ENCODE data around the gene AREG. TPM values are rescaled to one million over a fixed set of nuclear protein-coding genes. Genes with fewer than 3 reads are reported as not detected.

Gene AREG
- total RNA-seq, 1 donor = not detected

GRCh38 chr4:74407891-74408290, 37.0 kb upstream of the AREG start:
- no peak for TF ChIP-seq CTCF (IDR thresholded peaks at IDR 0.05; ENCODE audit: insufficient read depth, low read depth, low read length)
- no peak for DNase-seq (ENCODE audit: low read depth)
- no peak overlapping the region for H3K4me3 ChIP-seq (ENCODE audit: low read depth, low read length)

GRCh38 chr4:74408639-74409038, 36.3 kb upstream of the AREG start:
- no peak for TF ChIP-seq CTCF (IDR thresholded peaks at IDR 0.05; ENCODE audit: insufficient read depth, low read depth, low read length)
- no peak for DNase-seq (ENCODE audit: low read depth)
- no peak overlapping the region for H3K4me3 ChIP-seq (ENCODE audit: low read depth, low read length)

- no peak for TF ChIP-seq CTCF (IDR thresholded peaks at IDR 0.05; ENCODE audit: insufficient read depth, low read depth, low read length)
- DNase-seq (ENCODE audit: low read depth) = no peak
- H3K4me3 ChIP-seq (ENCODE audit: low read depth, low read length) = no peak overlapping the region
Observed at GRCh38 chr4:74410272-74410671, 34.7 kb upstream of the AREG start.

- TF ChIP-seq CTCF (IDR thresholded peaks at IDR 0.05; ENCODE audit: insufficient read depth, low read depth, low read length) = no peak
- DNase-seq (ENCODE audit: low read depth) = no peak
- no peak overlapping the region for H3K4me3 ChIP-seq (ENCODE audit: low read depth, low read length)
Observed at GRCh38 chr4:74412225-74412624, 32.7 kb upstream of the AREG start.

GRCh38 chr4:74413265-74413664, 31.7 kb upstream of the AREG start:
- TF ChIP-seq CTCF (IDR thresholded peaks at IDR 0.05; ENCODE audit: insufficient read depth, low read depth, low read length) = no peak
- DNase-seq (ENCODE audit: low read depth) = no peak
- H3K4me3 ChIP-seq (ENCODE audit: low read depth, low read length) = no peak overlapping the region

- no peak for DNase-seq (ENCODE audit: low read depth)
- no peak for TF ChIP-seq CTCF (IDR thresholded peaks at IDR 0.05; ENCODE audit: insufficient read depth, low read depth, low read length)
- H3K4me3 ChIP-seq (ENCODE audit: low read depth, low read length) = no peak overlapping the region
Observed at GRCh38 chr4:74414149-74414809, 30.7 kb upstream of the AREG start.
